ENCODE measurements around the gene HSPBP1. TPM values are rescaled to one million over a fixed set of nuclear protein-coding genes. Genes with fewer than 3 reads are reported as not detected.

HSPBP1 gene
- total and polyA plus RNA-seq, 2 of the 13 experiments (the other 11 are each of a cell fraction or from before 2014, with no cell fraction given) = 22.3 to 33.7 TPM

DNA sequence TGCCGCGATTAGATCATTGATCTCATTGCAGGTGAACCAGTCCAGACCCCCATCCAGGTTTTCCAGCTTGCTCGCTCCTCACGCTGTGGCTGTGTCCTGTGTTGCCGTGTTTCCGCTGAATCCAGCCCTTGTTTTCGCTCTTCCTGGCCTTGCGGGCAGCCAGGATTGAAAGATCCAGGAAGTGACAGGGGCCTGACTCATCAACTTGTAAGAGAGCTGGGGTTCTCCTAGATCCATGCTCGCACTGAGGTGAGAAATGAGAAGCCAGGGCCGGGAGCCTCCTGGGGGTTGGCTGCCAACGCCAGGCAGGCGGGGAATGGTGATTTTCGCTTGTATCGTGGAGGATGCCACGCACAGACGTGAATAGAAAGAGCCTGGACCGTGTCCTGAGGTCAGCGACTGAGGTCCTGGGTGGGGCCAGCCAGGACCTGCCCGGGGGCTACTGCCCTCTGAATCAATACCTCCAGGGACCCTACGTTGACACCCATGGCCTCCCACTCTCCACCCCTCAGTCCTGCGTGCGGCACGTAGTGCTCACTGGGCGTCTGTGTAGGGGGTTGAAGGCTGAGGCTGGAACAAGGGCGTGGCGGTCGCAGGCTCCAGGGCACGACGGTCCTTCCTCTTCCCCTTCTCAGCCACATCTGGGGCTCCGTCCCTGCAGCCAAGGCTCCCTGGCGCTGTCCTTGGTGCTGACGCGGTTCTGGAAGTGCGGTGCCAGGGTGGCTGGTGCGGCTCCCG is 63.3 kb downstream of the HSPBP1 start (continued):
- TF ChIP-seq ZNF652 (CRISPR knock-in tag; IDR thresholded peaks at IDR 0.05; ENCODE audit: borderline replicate concordance, low read depth) = peak; percentile 49; the same call in 1 of the 2 replicates
- TF ChIP-seq ZSCAN25 (CRISPR knock-in tag; IDR thresholded peaks at IDR 0.05) = peak; percentile 73
- peak; percentile 98 for TF ChIP-seq TGIF2 (CRISPR knock-in tag; IDR thresholded peaks at IDR 0.05)
- TF ChIP-seq ZNF496 (CRISPR knock-in tag; IDR thresholded peaks at IDR 0.05; ENCODE audit: insufficient replicate concordance) = no peak
- TF ChIP-seq BCL6 (CRISPR knock-in tag; IDR thresholded peaks at IDR 0.05) = peak; percentile 64
- TF ChIP-seq ZNF780A (CRISPR knock-in tag; IDR thresholded peaks at IDR 0.05) = peak; percentile 84
- TF ChIP-seq TBL1XR1 (IDR thresholded peaks at IDR 0.05; ENCODE audit: borderline replicate concordance, low read length, partially characterized antibody) = peak; percentile 91
- TF ChIP-seq, protein P1, sequence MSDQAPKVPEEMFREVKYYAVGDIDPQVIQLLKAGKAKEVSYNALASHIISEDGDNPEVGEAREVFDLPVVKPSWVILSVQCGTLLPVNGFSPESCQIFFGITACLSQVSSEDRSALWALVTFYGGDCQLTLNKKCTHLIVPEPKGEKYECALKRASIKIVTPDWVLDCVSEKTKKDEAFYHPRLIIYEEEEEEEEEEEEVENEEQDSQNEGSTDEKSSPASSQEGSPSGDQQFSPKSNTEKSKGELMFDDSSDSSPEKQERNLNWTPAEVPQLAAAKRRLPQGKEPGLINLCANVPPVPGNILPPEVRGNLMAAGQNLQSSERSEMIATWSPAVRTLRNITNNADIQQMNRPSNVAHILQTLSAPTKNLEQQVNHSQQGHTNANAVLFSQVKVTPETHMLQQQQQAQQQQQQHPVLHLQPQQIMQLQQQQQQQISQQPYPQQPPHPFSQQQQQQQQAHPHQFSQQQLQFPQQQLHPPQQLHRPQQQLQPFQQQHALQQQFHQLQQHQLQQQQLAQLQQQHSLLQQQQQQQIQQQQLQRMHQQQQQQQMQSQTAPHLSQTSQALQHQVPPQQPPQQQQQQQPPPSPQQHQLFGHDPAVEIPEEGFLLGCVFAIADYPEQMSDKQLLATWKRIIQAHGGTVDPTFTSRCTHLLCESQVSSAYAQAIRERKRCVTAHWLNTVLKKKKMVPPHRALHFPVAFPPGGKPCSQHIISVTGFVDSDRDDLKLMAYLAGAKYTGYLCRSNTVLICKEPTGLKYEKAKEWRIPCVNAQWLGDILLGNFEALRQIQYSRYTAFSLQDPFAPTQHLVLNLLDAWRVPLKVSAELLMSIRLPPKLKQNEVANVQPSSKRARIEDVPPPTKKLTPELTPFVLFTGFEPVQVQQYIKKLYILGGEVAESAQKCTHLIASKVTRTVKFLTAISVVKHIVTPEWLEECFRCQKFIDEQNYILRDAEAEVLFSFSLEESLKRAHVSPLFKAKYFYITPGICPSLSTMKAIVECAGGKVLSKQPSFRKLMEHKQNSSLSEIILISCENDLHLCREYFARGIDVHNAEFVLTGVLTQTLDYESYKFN (CRISPR knock-in tag; conservative IDR thresholded peaks at IDR 0.05) = peak; percentile 66
- peak; percentile 92 for TF ChIP-seq RCOR2 (CRISPR knock-in tag; IDR thresholded peaks at IDR 0.05)
- TF ChIP-seq, protein P2, sequence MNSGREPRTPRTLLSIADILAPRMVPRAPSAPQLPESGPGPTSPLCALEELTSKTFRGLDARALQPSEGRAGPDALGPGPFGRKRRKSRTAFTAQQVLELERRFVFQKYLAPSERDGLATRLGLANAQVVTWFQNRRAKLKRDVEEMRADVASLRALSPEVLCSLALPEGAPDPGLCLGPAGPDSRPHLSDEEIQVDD (CRISPR knock-in tag; IDR thresholded peaks at IDR 0.05; ENCODE audit: borderline replicate concordance) = peak; percentile 70
- peak; percentile 98 for TF ChIP-seq ARID4A (CRISPR knock-in tag; IDR thresholded peaks at IDR 0.05; ENCODE audit: borderline replicate concordance)
- peak; percentile 87 for TF ChIP-seq TARDBP (CRISPR knock-in tag; IDR thresholded peaks at IDR 0.05)
- TF ChIP-seq NONO (IDR thresholded peaks at IDR 0.05) = no peak
- TF ChIP-seq NONO (CRISPR knock-in tag; conservative IDR thresholded peaks at IDR 0.05) = peak; percentile 93
- peak; percentile 97; the same call in 1 of the 2 replicates for TF ChIP-seq AHR (CRISPR knock-in tag; IDR thresholded peaks at IDR 0.05)
- TF ChIP-seq KDM5A (IDR thresholded peaks at IDR 0.05; ENCODE audit: borderline replicate concordance, low read length) = no peak; the same call in 1 of the 2 replicates
- TF ChIP-seq, protein P3, sequence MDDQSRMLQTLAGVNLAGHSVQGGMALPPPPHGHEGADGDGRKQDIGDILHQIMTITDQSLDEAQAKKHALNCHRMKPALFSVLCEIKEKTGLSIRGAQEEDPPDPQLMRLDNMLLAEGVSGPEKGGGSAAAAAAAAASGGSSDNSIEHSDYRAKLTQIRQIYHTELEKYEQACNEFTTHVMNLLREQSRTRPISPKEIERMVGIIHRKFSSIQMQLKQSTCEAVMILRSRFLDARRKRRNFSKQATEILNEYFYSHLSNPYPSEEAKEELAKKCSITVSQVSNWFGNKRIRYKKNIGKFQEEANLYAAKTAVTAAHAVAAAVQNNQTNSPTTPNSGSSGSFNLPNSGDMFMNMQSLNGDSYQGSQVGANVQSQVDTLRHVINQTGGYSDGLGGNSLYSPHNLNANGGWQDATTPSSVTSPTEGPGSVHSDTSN (CRISPR knock-in tag; IDR thresholded peaks at IDR 0.05; ENCODE audit: borderline replicate concordance) = peak; percentile 85; the same call in 1 of the 2 replicates
- TF ChIP-seq FOXK2 (IDR thresholded peaks at IDR 0.05) = peak; percentile 90
- TF ChIP-seq PHF20 (CRISPR knock-in tag; IDR thresholded peaks at IDR 0.05) = peak; percentile 76; the same call in 1 of the 2 replicates
- TF ChIP-seq ZNF879 (CRISPR knock-in tag; IDR thresholded peaks at IDR 0.05) = peak; percentile 87

All from HepG2 (cell line).